HL-60 (cell line): ENCODE measurements around the gene CPED1.
"Not testable (repeated sequence)": the region's sequence is repeated elsewhere in the genome, so short reads cannot be mapped to it uniquely, and the experiment has no call there.

Source experiments
- DNase-seq, 2 experiments: peaks; one replicate each; pipeline ENCODE4 v3.0.0-alpha.2; 2010 to 2020; ENCODE audit warnings: low read depth in 1 of 2, low spot score in 1 of 2
- H3K27ac ChIP-seq: fragments of 250-450 bp; sonication (Bioruptor Pico); replicated peaks from 2 replicates; pipeline ENCODE4 v1.5.1; 2020; ENCODE audit warnings: mild to moderate bottlenecking, moderate library complexity
- H3K27me3 ChIP-seq: fragments of 250-450 bp; sonication (Bioruptor Pico); 2 replicates; pipeline ENCODE4 v1.5.1; 2021; ENCODE audit warnings: mild to moderate bottlenecking, moderate library complexity; ENCODE audit not compliant: insufficient read depth, poor library complexity, severe bottlenecking
- H3K4me3 ChIP-seq: replicated peaks from 2 replicates; pipeline ENCODE4 v1.5.1; 2011; ENCODE audit warnings: mild to moderate bottlenecking, control low read depth, low read length; ENCODE audit not compliant: insufficient read depth
- CTCF ChIP-seq: IDR thresholded peaks from one replicate; pipeline ENCODE4 v1.5.1; 2011; ENCODE audit warnings: low read length, control low read depth, inconsistent platforms; ENCODE audit not compliant: insufficient read depth
- GABPA ChIP-seq: IDR thresholded peaks from 2 replicates; pipeline ENCODE4 v1.6.1; 2012; ENCODE audit warnings: low read depth
- POLR2AphosphoS5 ChIP-seq: IDR thresholded peaks from 2 replicates; pipeline ENCODE4 v1.6.1; 2012; ENCODE audit warnings: low read depth
- REST ChIP-seq: IDR thresholded peaks from 2 replicates; pipeline ENCODE4 v1.6.1; 2012; ENCODE audit warnings: low read depth; ENCODE audit not compliant: insufficient replicate concordance
- SPI1 ChIP-seq: IDR thresholded peaks from 2 replicates; pipeline ENCODE4 v1.6.1; 2012; ENCODE audit warnings: low read depth, mild to moderate bottlenecking, borderline replicate concordance

Gene CPED1

GRCh38 chr7:121002757-121003200 lies 14.3 kb downstream of the CPED1 start:
- H3K27ac ChIP-seq: no peak overlapping the region
- no peak for DNase-seq
- TF ChIP-seq CTCF (no peak), POLR2AphosphoS5 (no peak), REST (no peak), GABPA (no peak), SPI1 (no peak)
- peaks cover 10% of the 10 kb centered on the region for H3K27me3 ChIP-seq
- no peak overlapping the region for H3K4me3 ChIP-seq

- Histone ChIP-seq H3K4me3 (no peak overlapping the region), H3K27me3 (peaks cover 10% of the 10 kb centered on the region), H3K27ac (no peak overlapping the region)
- TF ChIP-seq GABPA (no peak), SPI1 (no peak), POLR2AphosphoS5 (no peak), CTCF (no peak), REST (no peak)
- no peak for DNase-seq
Measured at GRCh38 chr7:121003986-121004685, 15.6 kb downstream of the CPED1 start.

GRCh38 chr7:121005058-121005457 lies 16.5 kb downstream of the CPED1 start:
- not testable (repeated sequence) for DNase-seq, H3K4me3 ChIP-seq, H3K27ac ChIP-seq
- peaks cover 10% of the 10 kb centered on the region for H3K27me3 ChIP-seq

- no peak for TF ChIP-seq POLR2AphosphoS5
- TF ChIP-seq REST: no peak
- no peak for TF ChIP-seq GABPA
- no peak for TF ChIP-seq SPI1
- TF ChIP-seq CTCF: no peak
- H3K27ac ChIP-seq: no peak overlapping the region
Measured at GRCh38 chr7:121005996-121006584, 17.6 kb downstream of the CPED1 start.

More at GRCh38 chr7:121005996-121006584, 17.6 kb downstream of the CPED1 start:
- Histone ChIP-seq H3K4me3 (no peak overlapping the region), H3K27me3 (peaks cover 10% of the 10 kb centered on the region)
- DNase-seq: no peak
